KMS-11 (cell line): Measurements from ENCODE around the gene MBL2.

Experiments used
- H2AFZ ChIP-seq: fragments of 200-600 bp; sonication (generic); 2 replicates; pipeline ENCODE4 v1.6.1; 2016; ENCODE audit warnings: antibody characterized with exemption, mixed run types, low read depth
- H3K27ac ChIP-seq: fragments of 200-600 bp; sonication (generic); 2 replicates; pipeline ENCODE4 v1.6.1; 2016; ENCODE audit warnings: mild to moderate bottlenecking, mixed run types
- H3K27me3 ChIP-seq: fragments of 200-600 bp; sonication (generic); 2 replicates; pipeline ENCODE4 v1.6.1; 2017; ENCODE audit warnings: mild to moderate bottlenecking, low read depth, mixed run types, moderate library complexity; ENCODE audit not compliant: insufficient read depth
- H3K36me3 ChIP-seq: fragments of 200-600 bp; sonication (generic); 2 replicates; pipeline ENCODE4 v1.6.1; 2017; ENCODE audit warnings: mild to moderate bottlenecking, mixed run types; ENCODE audit not compliant: insufficient read depth
- H3K4me1 ChIP-seq: fragments of 200-600 bp; sonication (generic); 2 replicates; pipeline ENCODE4 v1.6.1; 2016; ENCODE audit warnings: mild to moderate bottlenecking, low read depth, mixed run types; ENCODE audit not compliant: poor library complexity, severe bottlenecking
- H3K4me2 ChIP-seq: fragments of 200-600 bp; sonication (generic); 2 replicates; pipeline ENCODE4 v1.7.0; 2016; ENCODE audit warnings: mild to moderate bottlenecking, mixed run types
- H3K4me3 ChIP-seq: fragments of 200-600 bp; sonication (generic); IDR thresholded peaks from 2 replicates; pipeline ENCODE4 v1.6.1; 2017; ENCODE audit warnings: low read depth, low read length, mixed read lengths; ENCODE audit not compliant: insufficient read depth
- H3K79me2 ChIP-seq: fragments of 200-600 bp; sonication (generic); 2 replicates; pipeline ENCODE4 v1.6.1; 2016; ENCODE audit warnings: low read depth, mixed run types; ENCODE audit not compliant: insufficient read depth
- H3K9ac ChIP-seq: fragments of 200-600 bp; sonication (generic); 2 replicates; pipeline ENCODE4 v1.6.1; 2016; ENCODE audit warnings: mild to moderate bottlenecking, mixed run types
- H4K20me1 ChIP-seq: fragments of 200-600 bp; sonication (generic); 2 replicates; pipeline ENCODE4 v1.6.1; 2016; ENCODE audit warnings: mild to moderate bottlenecking, mixed run types; ENCODE audit not compliant: insufficient read depth
- CTCF ChIP-seq: fragments of 200-600 bp; sonication (generic); conservative IDR thresholded peaks from 2 replicates; pipeline ENCODE4 v1.6.1; 2017; ENCODE audit warnings: low read depth, mild to moderate bottlenecking, antibody characterized with exemption, low read length, moderate library complexity, mixed read lengths

MBL2 gene

GRCh38 chr10:52780391-52781155 lies 8.0 kb upstream of the MBL2 start:
- Histone ChIP-seq H3K79me2 (no peaks in the 10 kb centered on the region), H3K9ac (no peak overlapping the region), H3K4me1 (no peaks in the 10 kb centered on the region), H4K20me1 (no peaks in the 10 kb centered on the region), H3K27ac (no peak overlapping the region), H2AFZ (no peak overlapping the region), H3K27me3 (no peaks in the 10 kb centered on the region), H3K4me3 (no peak overlapping the region), H3K36me3 (no peaks in the 10 kb centered on the region), H3K4me2 (no peak overlapping the region)
- TF ChIP-seq CTCF: peak; percentile 4; the same call in 1 of the 2 replicates

DNA sequence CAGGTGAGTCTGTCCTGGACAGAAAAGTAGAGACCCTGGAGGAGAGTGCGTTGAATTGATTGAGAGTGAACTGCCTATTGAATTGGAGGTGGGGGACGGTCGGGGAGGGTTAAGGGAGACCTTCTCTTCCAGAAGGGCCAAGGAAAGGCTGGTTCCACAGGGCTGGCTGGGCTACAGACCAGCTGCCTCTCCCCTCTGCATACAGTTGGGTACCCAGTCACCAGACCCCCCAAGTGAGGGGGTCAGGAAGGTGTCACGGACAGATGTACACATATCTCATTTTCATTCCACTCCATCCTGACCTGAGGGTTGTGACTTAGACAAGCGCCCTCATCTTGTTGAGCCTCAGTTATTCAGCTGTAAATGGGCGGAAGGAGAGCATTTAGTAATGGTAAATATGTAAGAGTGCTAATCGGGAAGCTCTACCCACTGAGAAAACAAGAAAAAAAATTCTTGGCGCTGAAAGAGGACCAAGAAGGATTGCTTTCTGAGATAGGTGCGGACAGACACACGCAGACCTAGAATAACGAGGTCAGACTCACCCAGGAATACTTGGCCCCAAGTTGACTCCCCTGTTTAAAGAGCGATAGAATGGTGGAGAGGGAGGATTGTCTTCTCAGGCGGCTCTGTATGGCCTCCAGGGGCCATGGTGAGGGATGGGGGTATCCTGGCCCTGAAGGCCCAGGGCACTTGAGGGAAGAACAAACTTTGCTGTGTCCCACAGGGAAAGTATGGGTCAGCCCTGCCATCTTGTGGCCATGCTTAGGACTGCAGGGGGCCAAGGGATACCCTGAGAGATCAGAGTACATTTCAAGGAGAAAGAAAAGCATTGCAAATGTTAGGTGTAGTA lies 7.2 kb upstream of the MBL2 start:
- TF ChIP-seq CTCF: peak; percentile 90
- no peak overlapping the region for H3K9ac ChIP-seq
- no peak overlapping the region for H2AFZ ChIP-seq

GRCh38 chr10:52778511-52779392 lies 6.2 kb upstream of the MBL2 start:
- Histone ChIP-seq H2AFZ (no peak overlapping the region), H3K27me3 (no peaks in the 10 kb centered on the region), H4K20me1 (no peaks in the 10 kb centered on the region), H3K9ac (no peak overlapping the region), H3K79me2 (no peaks in the 10 kb centered on the region), H3K36me3 (no peaks in the 10 kb centered on the region), H3K27ac (no peak overlapping the region), H3K4me1 (peaks cover under 1% of the 10 kb centered on the region), H3K4me3 (no peak overlapping the region), H3K4me2 (no peak overlapping the region)
- peak; percentile 54 for TF ChIP-seq CTCF

More for the DNA sequence above, 7.2 kb upstream of the MBL2 start:
- Histone ChIP-seq H3K4me3 (no peak overlapping the region), H3K4me1 (no peaks in the 10 kb centered on the region), H3K27me3 (no peaks in the 10 kb centered on the region), H3K79me2 (no peaks in the 10 kb centered on the region), H3K4me2 (no peak overlapping the region), H3K36me3 (no peaks in the 10 kb centered on the region), H3K27ac (no peak overlapping the region), H4K20me1 (no peaks in the 10 kb centered on the region)

- Histone ChIP-seq H3K9ac (no peak overlapping the region), H3K79me2 (no peaks in the 10 kb centered on the region), H4K20me1 (no peaks in the 10 kb centered on the region), H3K36me3 (no peaks in the 10 kb centered on the region), H2AFZ (no peak overlapping the region), H3K4me2 (no peak overlapping the region), H3K4me3 (no peak overlapping the region), H3K27ac (no peak overlapping the region), H3K27me3 (no peaks in the 10 kb centered on the region), H3K4me1 (peaks cover 12% of the 10 kb centered on the region)
- TF ChIP-seq CTCF: no peak
These were observed 4.8 kb upstream of the MBL2 start for GRCh38 chr10:52777414-52777813.
